Calu3 (cell line): ENCODE results near the gene HDAC4. TPM values are rescaled to one million over a fixed set of nuclear protein-coding genes. Genes with fewer than 3 reads are reported as not detected.

Source experiments
- BruUV-seq: library from RNA; stranded (reverse); fragments of 400-500 nt; replicated peaks from 2 replicates; lab custom pipeline; 2021; lab: Mats Ljungman, UMichigan
- CTCF ChIA-PET: fragments of 300-600 bp; sonication (Branson Sonifier 250); formaldehyde crosslinking; loops from one replicate; lab custom pipeline; 2022; ENCODE audit warnings: antibody characterized with exemption; lab: Charles Lee
- DNase-seq: peaks from one replicate; pipeline ENCODE4 v3.0.0; 2022
- H3K27ac Mint-ChIP-seq: one replicate; pipeline ENCODE4 v1.8.0; 2022; ENCODE audit warnings: mixed read lengths; ENCODE audit not compliant: unreplicated experiment
- H3K27me3 Mint-ChIP-seq: one replicate; pipeline ENCODE4 v1.8.0; 2022; ENCODE audit warnings: mixed read lengths; ENCODE audit not compliant: unreplicated experiment
- H3K36me3 Mint-ChIP-seq: one replicate; pipeline ENCODE4 v1.8.0; 2022; ENCODE audit warnings: mild to moderate bottlenecking, moderate library complexity, mixed read lengths; ENCODE audit not compliant: insufficient read depth, unreplicated experiment
- H3K4me1 Mint-ChIP-seq: one replicate; pipeline ENCODE4 v1.8.0; 2022; ENCODE audit warnings: mild to moderate bottlenecking, low read depth, mixed read lengths; ENCODE audit not compliant: unreplicated experiment
- H3K4me3 Mint-ChIP-seq: one replicate; pipeline ENCODE4 v1.8.0; 2022; ENCODE audit warnings: mild to moderate bottlenecking, low read depth, moderate library complexity, mixed read lengths; ENCODE audit not compliant: unreplicated experiment
- H3K9me3 Mint-ChIP-seq: one replicate; pipeline ENCODE4 v1.8.0; 2022; ENCODE audit warnings: low read depth, mixed read lengths; ENCODE audit not compliant: unreplicated experiment
- CTCF ChIP-seq: fragments of 200-600 bp; IDR thresholded peaks from one replicate; pipeline ENCODE4 v1.8.0; 2022; ENCODE audit warnings: antibody characterized with exemption; ENCODE audit not compliant: unreplicated experiment
- intact Hi-C: fragments of 100-400 bp; cut with micrococcal nuclease; formaldehyde crosslinking; loops from one replicate; pipeline ENCODE4 v1.10.0; 2022; ENCODE audit not compliant: unreplicated experiment
- total RNA-seq: library from RNA; stranded (reverse); gene quantifications from 2 replicates; pipeline ENCODE4 v1.2.3, GENCODE V29; 2022

The HDAC4 gene
- total RNA-seq, 1 experiment from 2014 or later = 39.6 TPM

GRCh38 chr2:239389414-239390329, 11.1 kb downstream of the HDAC4 start:
- Mint-ChIP-seq H3K9me3 (no peaks in the 10 kb centered on the region), H3K36me3 (no peaks in the 10 kb centered on the region), H3K27ac (no peak overlapping the region), H3K4me1 (no peaks in the 10 kb centered on the region), H3K27me3 (no peaks in the 10 kb centered on the region), H3K4me3 (no peak overlapping the region)
- DNase-seq = no peak
- BruUV-seq = no TSS peak
- no peak for TF ChIP-seq CTCF
- CTCF ChIA-PET = interaction anchor here (0.6 kb wide), 1 partner anchor 167 kb away, joined by 3 read pairs; no protein-coding TSS in a partner anchor
- intact Hi-C loops = loop anchor here (10.0 kb wide), 2 partner anchors 125 to 245 kb away; no protein-coding TSS in a partner anchor

- intact Hi-C loops = no loop called here
- no peak for DNase-seq
- Mint-ChIP-seq H3K27ac (no peak overlapping the region), H3K4me3 (no peak overlapping the region), H3K4me1 (no peaks in the 10 kb centered on the region), H3K36me3 (no peaks in the 10 kb centered on the region), H3K27me3 (no peaks in the 10 kb centered on the region), H3K9me3 (no peaks in the 10 kb centered on the region)
- CTCF ChIA-PET = no interaction called here
- no peak for TF ChIP-seq CTCF
- no TSS peak for BruUV-seq
Observed at GRCh38 chr2:239388236-239389151, 12.3 kb downstream of the HDAC4 start.

GRCh38 chr2:239387811-239388210, 13.0 kb downstream of the HDAC4 start:
- H3K4me3 Mint-ChIP-seq = no peak overlapping the region
- H3K4me1 Mint-ChIP-seq = no peaks in the 10 kb centered on the region
- H3K9me3 Mint-ChIP-seq = no peaks in the 10 kb centered on the region
- no peak for DNase-seq
- no peak for TF ChIP-seq CTCF
- CTCF ChIA-PET = no interaction called here
- H3K27ac Mint-ChIP-seq = no peak overlapping the region
- no TSS peak for BruUV-seq
- H3K27me3 Mint-ChIP-seq = no peaks in the 10 kb centered on the region
- H3K36me3 Mint-ChIP-seq = no peaks in the 10 kb centered on the region
- intact Hi-C loops = no loop called here

- Mint-ChIP-seq H3K36me3 (no peaks in the 10 kb centered on the region), H3K27ac (no peak overlapping the region)
Observed at GRCh38 chr2:239386872-239387445, 13.9 kb downstream of the HDAC4 start.

More at GRCh38 chr2:239386872-239387445, 13.9 kb downstream of the HDAC4 start:
- no peak overlapping the region for H3K4me3 Mint-ChIP-seq
- DNase-seq = no peak
- no TSS peak for BruUV-seq
- H3K9me3 Mint-ChIP-seq = no peaks in the 10 kb centered on the region
- CTCF ChIA-PET = no interaction called here
- TF ChIP-seq CTCF = no peak
- no peaks in the 10 kb centered on the region for H3K4me1 Mint-ChIP-seq
- intact Hi-C loops = no loop called here
- no peaks in the 10 kb centered on the region for H3K27me3 Mint-ChIP-seq
